A549 treated with AZD9567 at 1 μM for 4 hours (cell line): ENCODE data around the gene OR5B21. TPM values are rescaled to one million over a fixed set of nuclear protein-coding genes. Genes with fewer than 3 reads are reported as not detected.

Experiments
- total RNA-seq: library from RNA; stranded (reverse); fragments of 200-300 nt; extraction: Qiagen RNA extraction; gene quantifications from 5 replicates; pipeline ENCODE4 v1.2.3, GENCODE V29; 2022; ENCODE audit not compliant: insufficient read depth

Gene OR5B21
- total RNA-seq: not detected in 5 replicates

GRCh38 chr11:58508005-58508404, at the start of gene OR5B21:
Gene OR5B21, minus strand, starts transcription at chr11:58508105. Its CDS starts 0 bp downstream, at chr11:58508105.

Other genes with a start within 250 kb of the OR5B21 start
- gene OR10W1, start 239.8 kb downstream of the OR5B21 start, total RNA-seq: not detected in 5 replicates
- not detected in 5 replicates for gene OR5B17, start 149.0 kb downstream of the OR5B21 start, total RNA-seq
- gene OR5B3, start 101.2 kb downstream of the OR5B21 start, total RNA-seq: not detected in 5 replicates
- gene OR5B2, start 80.0 kb downstream of the OR5B21 start, total RNA-seq: not detected in 5 replicates
- gene OR5B12, start 65.9 kb downstream of the OR5B21 start, total RNA-seq: not detected in 5 replicates
- gene LPXN, start 67.8 kb upstream of the OR5B21 start, total RNA-seq: 1.1 to 2.8 TPM (median 2.3 TPM) in 5 replicates
- gene ZFP91, start 71.0 kb upstream of the OR5B21 start, total RNA-seq: 29.7 to 43.8 TPM (median 34.6 TPM) in 5 replicates
- 1.1 to 1.5 TPM (median 1.3 TPM) in 4 of 5 replicates, not detected in the other for gene CNTF, start 114.6 kb upstream of the OR5B21 start, total RNA-seq
- not detected in 5 replicates for gene GLYAT, start 223.8 kb upstream of the OR5B21 start, total RNA-seq